ENCODE data around the gene ACSF3.

ACSF3 gene

GRCh38 chr16:89093602-89094251 is at the start of gene ACSF3:
TSS of gene ACSF3 (plus strand) at chr16:89093852. CDS start at chr16:89100682, 6,830 bp downstream.
- peak; percentile 72 for DNase-seq

GRCh38 chr16:89044418-89045180 is 49.1 kb upstream of the ACSF3 start:
- no peak for DNase-seq

GRCh38 chr16:89045181-89045815 is 48.4 kb upstream of the ACSF3 start:
- DNase-seq, result no peak

- no peak for DNase-seq
Observed at GRCh38 chr16:89045881-89046280, 47.8 kb upstream of the ACSF3 start.

- no peak for DNase-seq
Observed at GRCh38 chr16:89046491-89046890, 47.2 kb upstream of the ACSF3 start.

GRCh38 chr16:89047331-89048089 is 46.1 kb upstream of the ACSF3 start:
- DNase-seq, result no peak

GRCh38 chr16:89048090-89048725 is 45.4 kb upstream of the ACSF3 start:
- no peak for DNase-seq

- DNase-seq, result no peak
Observed at GRCh38 chr16:89048871-89049422, 44.7 kb upstream of the ACSF3 start.

- no peak for DNase-seq
Observed at GRCh38 chr16:89049484-89050118, 44.1 kb upstream of the ACSF3 start.

- no peak for DNase-seq
Observed at GRCh38 chr16:89050119-89050867, 43.4 kb upstream of the ACSF3 start.

- DNase-seq, result no peak
Observed at GRCh38 chr16:89050868-89051311, 42.8 kb upstream of the ACSF3 start.

- DNase-seq, result no peak
Observed at GRCh38 chr16:89051521-89052166, 42.0 kb upstream of the ACSF3 start.

GRCh38 chr16:89052191-89052889 is 41.3 kb upstream of the ACSF3 start:
- DNase-seq, result no peak

GRCh38 chr16:89052890-89053724 is 40.5 kb upstream of the ACSF3 start:
- DNase-seq, result no peak

- DNase-seq, result no peak
Observed at GRCh38 chr16:89053725-89054029, 40.0 kb upstream of the ACSF3 start.

- no peak for DNase-seq
Observed at GRCh38 chr16:89054261-89054661, 39.4 kb upstream of the ACSF3 start.

- no peak for DNase-seq
Observed at GRCh38 chr16:89054714-89055113, 38.9 kb upstream of the ACSF3 start.

- no peak for DNase-seq
Observed at GRCh38 chr16:89055313-89055712, 38.3 kb upstream of the ACSF3 start.

GRCh38 chr16:89055894-89056555 is 37.6 kb upstream of the ACSF3 start:
- DNase-seq, result no peak

All from stimulated activated CD4-positive, alpha-beta T cell treated with anti-CD3 and anti-CD28 coated beads, Interleukin-12 subunit alpha, Interleukin-12 subunit beta, amount 100 ng/mL, for 4 hours (primary cell).